ENCODE measurements around the gene SIGLEC7.

SIGLEC7 gene

DNA sequence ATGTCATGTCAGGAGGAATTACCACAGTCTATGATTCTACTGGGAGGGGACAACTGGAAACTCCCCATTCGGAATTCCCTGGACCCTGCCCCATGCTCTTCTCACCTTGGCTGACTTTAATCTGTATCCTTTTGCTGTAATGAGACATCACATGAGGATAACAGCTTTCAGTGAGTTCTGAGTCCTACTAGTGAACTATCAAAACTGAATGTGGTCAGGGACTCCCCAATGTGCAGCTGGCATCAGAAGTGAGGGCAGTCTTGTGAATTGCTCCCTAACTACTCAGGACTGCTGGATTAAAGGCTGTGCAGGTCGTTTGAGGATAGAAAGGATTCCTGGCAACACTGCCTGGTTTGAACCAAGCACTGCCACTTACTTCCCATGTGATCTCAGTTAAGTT is 15.2 kb downstream of the SIGLEC7 start:
- no peak overlapping the region for H3K27ac ChIP-seq (ENCODE audit: insufficient read depth in 1 of 2, low read depth in 1 of 2, low read length in 2 of 2, poor library complexity in 1 of 2, severe bottlenecking in 2 of 2)
- ChIA-PET POLR2A (no interaction called here), CTCF (interaction anchor here (0.7 to 10.2 kb wide), 12 partner anchors 11 to 499 kb away, joined by 3 to 212 read pairs (median 5); no protein-coding TSS in a partner anchor)
- no peaks in the 10 kb centered on the region for H3K36me3 ChIP-seq (ENCODE audit: control insufficient read depth in 4 of 4, insufficient read depth in 4 of 4, low read length in 3 of 4)
- no peak overlapping the region for H3K4me3 ChIP-seq (ENCODE audit: control insufficient read depth in 1 of 7, extremely low read depth in 1 of 7, insufficient read depth in 4 of 7, low read depth in 2 of 7, low read length in 6 of 7)
- peaks cover 0 to 7% (median 5%) of the 10 kb centered on the region in 4 experiments for H3K4me1 ChIP-seq (ENCODE audit: control extremely low read depth in 1 of 4, control insufficient read depth in 4 of 4, insufficient read depth in 4 of 4, low read length in 3 of 4)
- 100% methylated on average over 1 of the region's 2 CpGs for WGBS (ENCODE audit: insufficient coverage)
- peaks cover 0 to 3% (median 0%) of the 10 kb centered on the region in 5 experiments for H3K27me3 ChIP-seq (replicated peaks in 2 of 5; ENCODE audit: control insufficient read depth in 4 of 5, insufficient read depth in 5 of 5, low read length in 4 of 5)
- no peaks in the 10 kb centered on the region for H3K9me3 ChIP-seq (ENCODE audit: control extremely low read depth in 1 of 5, control insufficient read depth in 4 of 5, insufficient read depth in 2 of 5, low read depth in 1 of 5, low read length in 4 of 5)
- no peak for DNase-seq

DNA sequence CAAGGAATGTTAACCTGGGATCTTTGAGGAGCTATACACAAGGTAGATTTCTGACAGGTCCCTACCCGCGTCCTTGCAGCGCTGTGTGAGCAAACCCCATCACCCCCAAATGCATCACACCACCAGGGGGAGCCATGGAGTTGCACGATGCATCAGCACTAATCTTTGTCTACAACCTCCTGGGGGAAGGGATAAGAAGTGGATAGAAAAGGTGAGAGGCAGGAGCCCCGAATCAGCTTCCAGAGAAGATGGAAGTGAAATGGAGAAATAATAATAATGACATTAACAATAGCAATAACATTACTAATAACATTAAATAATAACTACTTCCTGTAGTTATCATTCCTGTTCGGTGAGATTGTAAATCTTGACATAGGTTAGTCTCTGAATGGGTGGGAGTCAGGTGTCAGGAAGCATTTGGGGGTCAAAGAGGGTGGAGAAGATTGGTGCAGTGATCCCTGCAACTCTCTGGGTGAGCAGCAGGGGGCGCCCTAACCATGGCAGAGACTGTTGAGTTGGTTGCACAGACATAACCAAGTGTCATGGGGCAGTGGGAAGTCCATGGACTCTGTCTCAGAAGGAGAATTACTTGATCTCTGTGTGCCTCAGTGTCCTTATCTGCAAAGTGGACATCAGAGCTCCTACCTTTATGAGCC is 16.5 kb downstream of the SIGLEC7 start:
- Histone ChIP-seq H3K9me3 (ENCODE audit: control extremely low read depth in 1 of 5, control insufficient read depth in 4 of 5, insufficient read depth in 2 of 5, low read depth in 1 of 5, low read length in 4 of 5) (no peaks in the 10 kb centered on the region), H3K27ac (ENCODE audit: insufficient read depth in 1 of 2, low read depth in 1 of 2, low read length in 2 of 2, poor library complexity in 1 of 2, severe bottlenecking in 2 of 2) (no peak overlapping the region), H3K4me3 (ENCODE audit: control insufficient read depth in 1 of 7, extremely low read depth in 1 of 7, insufficient read depth in 4 of 7, low read depth in 2 of 7, low read length in 6 of 7) (no peak overlapping the region), H3K4me1 (ENCODE audit: control extremely low read depth in 1 of 4, control insufficient read depth in 4 of 4, insufficient read depth in 4 of 4, low read length in 3 of 4) (peaks cover 0 to 14% (median 6%) of the 10 kb centered on the region in 4 experiments), H3K27me3 (replicated peaks in 2 of 5; ENCODE audit: control insufficient read depth in 4 of 5, insufficient read depth in 5 of 5, low read length in 4 of 5) (peaks cover 0 to 3% (median 0%) of the 10 kb centered on the region in 5 experiments), H3K36me3 (ENCODE audit: control insufficient read depth in 4 of 4, insufficient read depth in 4 of 4, low read length in 3 of 4) (no peaks in the 10 kb centered on the region)
- DNase-seq = peak; percentile 78 to 89 (median 83)
- POLR2A ChIA-PET = no interaction called here
- CTCF ChIA-PET = interaction anchor here (0.6 to 10.2 kb wide), 27 partner anchors 9 to 482 kb away, joined by 3 to 212 read pairs (median 4); partner anchors contain the start of gene SIGLECL1
- 7% methylated on average over 2 of the region's 7 CpGs for WGBS (ENCODE audit: insufficient coverage)

DNA sequence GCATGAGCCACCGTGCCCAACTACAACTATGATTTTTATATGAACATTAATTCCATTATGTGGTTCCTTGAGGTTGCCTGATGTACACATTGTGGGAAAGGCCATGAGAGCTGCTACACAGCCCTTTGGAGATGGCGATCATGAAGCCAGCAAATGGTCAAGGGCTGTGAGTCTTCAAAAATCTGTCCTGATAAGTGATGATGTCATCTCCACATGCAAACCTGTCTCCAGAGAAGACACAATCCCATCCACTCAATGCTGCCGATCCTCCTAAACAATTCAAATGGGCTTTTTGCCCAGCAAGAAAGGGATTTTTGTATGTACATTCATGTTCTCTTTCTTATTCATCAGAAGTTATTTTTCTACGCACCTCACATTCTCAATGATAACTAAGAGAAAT is 17.6 kb downstream of the SIGLEC7 start:
- POLR2A ChIA-PET = no interaction called here
- H3K4me3 ChIP-seq (ENCODE audit: control insufficient read depth in 1 of 7, extremely low read depth in 1 of 7, insufficient read depth in 4 of 7, low read depth in 2 of 7, low read length in 6 of 7) = no peak overlapping the region
- peaks cover 0 to 14% (median 6%) of the 10 kb centered on the region in 4 experiments for H3K4me1 ChIP-seq (ENCODE audit: control extremely low read depth in 1 of 4, control insufficient read depth in 4 of 4, insufficient read depth in 4 of 4, low read length in 3 of 4)
- H3K27ac ChIP-seq (ENCODE audit: insufficient read depth in 1 of 2, low read depth in 1 of 2, low read length in 2 of 2, poor library complexity in 1 of 2, severe bottlenecking in 2 of 2) = no peak overlapping the region
- no peaks in the 10 kb centered on the region for H3K36me3 ChIP-seq (ENCODE audit: control insufficient read depth in 4 of 4, insufficient read depth in 4 of 4, low read length in 3 of 4)
- CTCF ChIA-PET = interaction anchor here (1.1 to 10.2 kb wide), 11 partner anchors 10 to 165 kb away, joined by 3 to 212 read pairs (median 5); partner anchors contain the start of gene SIGLECL1
- WGBS (ENCODE audit: insufficient coverage) = 90% methylated on average over 2 of the region's 4 CpGs
- no peak for DNase-seq
- no peaks in the 10 kb centered on the region for H3K9me3 ChIP-seq (ENCODE audit: control extremely low read depth in 1 of 5, control insufficient read depth in 4 of 5, insufficient read depth in 2 of 5, low read depth in 1 of 5, low read length in 4 of 5)
- peaks cover 0 to 3% (median 0%) of the 10 kb centered on the region in 5 experiments for H3K27me3 ChIP-seq (replicated peaks in 2 of 5; ENCODE audit: control insufficient read depth in 4 of 5, insufficient read depth in 5 of 5, low read length in 4 of 5)

DNA sequence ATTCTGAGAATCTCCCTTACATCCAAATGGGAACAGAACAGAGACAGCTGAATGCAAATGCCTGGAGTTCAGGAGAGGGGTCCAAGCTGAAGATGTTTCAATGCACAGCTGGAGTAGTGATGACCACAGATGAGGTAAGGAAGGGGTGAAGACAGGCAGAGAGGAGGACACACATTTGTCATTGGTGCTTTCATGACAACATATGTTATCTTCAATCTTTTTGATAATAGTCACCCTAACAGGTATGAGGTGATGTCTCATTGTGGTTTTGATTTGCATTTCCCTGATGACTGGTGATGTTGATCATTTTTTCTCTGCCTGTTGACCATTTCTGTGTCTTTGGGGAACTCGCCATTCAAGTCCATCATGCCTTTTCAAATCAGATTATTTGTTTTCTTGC is 19.2 kb downstream of the SIGLEC7 start:
- Histone ChIP-seq H3K9me3 (ENCODE audit: control extremely low read depth in 1 of 5, control insufficient read depth in 4 of 5, insufficient read depth in 2 of 5, low read depth in 1 of 5, low read length in 4 of 5) (no peaks in the 10 kb centered on the region), H3K27me3 (replicated peaks in 2 of 5; ENCODE audit: control insufficient read depth in 4 of 5, insufficient read depth in 5 of 5, low read length in 4 of 5) (peaks cover 0 to 3% (median 0%) of the 10 kb centered on the region in 5 experiments), H3K4me3 (ENCODE audit: control insufficient read depth in 1 of 7, extremely low read depth in 1 of 7, insufficient read depth in 4 of 7, low read depth in 2 of 7, low read length in 6 of 7) (no peak overlapping the region), H3K4me1 (ENCODE audit: control extremely low read depth in 1 of 4, control insufficient read depth in 4 of 4, insufficient read depth in 4 of 4, low read length in 3 of 4) (peaks cover 0 to 15% (median 6%) of the 10 kb centered on the region in 4 experiments), H3K27ac (ENCODE audit: insufficient read depth in 1 of 2, low read depth in 1 of 2, low read length in 2 of 2, poor library complexity in 1 of 2, severe bottlenecking in 2 of 2) (no peak overlapping the region), H3K36me3 (ENCODE audit: control insufficient read depth in 4 of 4, insufficient read depth in 4 of 4, low read length in 3 of 4) (no peaks in the 10 kb centered on the region)
- ChIA-PET CTCF (interaction anchor here (1.6 to 10.2 kb wide), 3 partner anchors 12 to 101 kb away, joined by 4 to 212 read pairs (median 8); no protein-coding TSS in a partner anchor), POLR2A (no interaction called here)
- WGBS (ENCODE audit: insufficient coverage) = no CpG with 5 or more reads among the region's 1 CpG
- no peak for DNase-seq

DNA sequence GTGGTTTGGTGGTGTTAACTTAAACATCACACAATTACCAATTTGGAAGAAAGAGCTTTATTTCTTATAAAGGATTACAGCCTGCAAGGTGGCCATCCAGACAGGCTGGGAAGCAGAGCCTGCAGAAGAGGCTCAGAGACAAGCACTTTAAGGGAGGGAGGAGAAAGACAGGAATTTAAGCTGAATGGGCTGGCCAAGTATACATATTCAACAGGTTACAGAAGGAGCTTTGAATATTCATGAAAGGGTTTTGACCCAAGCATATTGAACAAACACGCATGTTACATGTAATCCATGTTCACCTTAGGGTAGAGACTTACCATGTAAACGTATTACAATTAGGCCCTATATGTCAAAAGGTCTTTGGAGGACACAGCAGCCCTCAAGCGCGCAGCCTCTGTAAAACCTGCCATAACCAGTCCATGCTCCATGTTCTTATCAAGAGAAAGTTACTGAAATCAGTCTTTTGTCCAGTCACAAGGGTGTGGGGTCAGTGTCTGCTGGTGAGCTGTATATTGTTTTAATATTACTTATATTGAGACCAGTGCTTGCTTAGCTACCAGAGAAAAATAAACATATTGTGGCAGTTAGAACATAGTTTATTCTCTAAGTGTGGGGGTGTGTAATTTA is 19.9 kb downstream of the SIGLEC7 start:
- no peaks in the 10 kb centered on the region for H3K36me3 ChIP-seq (ENCODE audit: control insufficient read depth in 4 of 4, insufficient read depth in 4 of 4, low read length in 3 of 4)
- CTCF ChIA-PET = interaction anchor here (1.6 to 10.2 kb wide), 3 partner anchors 13 to 100 kb away, joined by 4 to 212 read pairs (median 8); no protein-coding TSS in a partner anchor
- no peak overlapping the region for H3K27ac ChIP-seq (ENCODE audit: insufficient read depth in 1 of 2, low read depth in 1 of 2, low read length in 2 of 2, poor library complexity in 1 of 2, severe bottlenecking in 2 of 2)
- H3K9me3 ChIP-seq (ENCODE audit: control extremely low read depth in 1 of 5, control insufficient read depth in 4 of 5, insufficient read depth in 2 of 5, low read depth in 1 of 5, low read length in 4 of 5) = no peaks in the 10 kb centered on the region
- no peak for DNase-seq
- H3K4me3 ChIP-seq (ENCODE audit: control insufficient read depth in 1 of 7, extremely low read depth in 1 of 7, insufficient read depth in 4 of 7, low read depth in 2 of 7, low read length in 6 of 7) = no peak overlapping the region
- POLR2A ChIA-PET = no interaction called here
- H3K4me1 ChIP-seq (ENCODE audit: control extremely low read depth in 1 of 4, control insufficient read depth in 4 of 4, insufficient read depth in 4 of 4, low read length in 3 of 4) = peaks cover 2 to 22% (median 10%) of the 10 kb centered on the region in 4 experiments
- peaks cover 0 to 3% (median 0%) of the 10 kb centered on the region in 5 experiments for H3K27me3 ChIP-seq (replicated peaks in 2 of 5; ENCODE audit: control insufficient read depth in 4 of 5, insufficient read depth in 5 of 5, low read length in 4 of 5)
- WGBS (ENCODE audit: insufficient coverage) = 85% methylated on average over 2 of the region's 4 CpGs

DNA sequence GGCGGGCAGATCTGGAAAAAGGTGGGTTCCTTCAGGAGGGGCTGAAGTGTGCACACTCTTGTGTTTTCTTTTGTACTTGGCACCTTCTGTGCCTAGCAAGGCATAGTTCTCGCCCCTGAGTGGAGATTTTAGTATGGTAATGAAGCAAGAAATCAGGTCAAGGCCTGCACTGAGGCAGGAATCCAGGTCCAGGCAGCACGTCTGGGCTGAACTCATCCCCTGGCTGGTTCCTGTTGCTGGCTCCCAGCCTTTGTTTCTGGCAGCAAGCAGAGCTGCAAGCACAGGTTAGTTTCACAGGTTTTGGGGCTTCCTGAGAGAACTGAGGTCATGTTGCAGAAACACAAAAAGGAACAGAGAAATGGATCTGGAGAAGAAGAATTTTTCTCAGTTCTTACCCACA is 21.2 kb downstream of the SIGLEC7 start:
- WGBS (ENCODE audit: insufficient coverage) = 83% methylated on average over 2 of the region's 3 CpGs
- CTCF ChIA-PET = interaction anchor here (1.9 to 10.2 kb wide), 2 partner anchors 14 to 99 kb away, joined by 8 to 212 read pairs; no protein-coding TSS in a partner anchor

DNA sequence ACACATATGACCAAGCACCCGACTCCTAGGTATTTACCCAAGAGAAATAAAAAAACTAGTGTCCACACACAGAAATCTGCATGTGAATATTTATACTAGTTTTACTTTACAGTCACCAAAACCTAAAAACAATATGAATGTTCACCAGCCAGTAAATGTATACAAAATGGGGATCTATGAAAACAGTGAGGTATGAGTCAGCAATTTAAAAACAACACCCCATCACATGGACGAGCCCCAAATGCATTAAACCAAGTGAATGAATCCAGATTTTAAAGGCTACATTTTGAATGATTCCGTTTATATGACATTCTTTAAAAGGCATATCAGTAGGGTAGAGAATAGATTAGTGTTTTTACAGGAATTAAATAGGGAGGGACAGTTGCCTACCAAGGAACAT is 22.1 kb downstream of the SIGLEC7 start:
- Histone ChIP-seq H3K9me3 (ENCODE audit: control extremely low read depth in 1 of 5, control insufficient read depth in 4 of 5, insufficient read depth in 2 of 5, low read depth in 1 of 5, low read length in 4 of 5) (no peaks in the 10 kb centered on the region), H3K27ac (ENCODE audit: insufficient read depth in 1 of 2, low read depth in 1 of 2, low read length in 2 of 2, poor library complexity in 1 of 2, severe bottlenecking in 2 of 2) (no peak overlapping the region), H3K36me3 (ENCODE audit: control insufficient read depth in 4 of 4, insufficient read depth in 4 of 4, low read length in 3 of 4) (no peaks in the 10 kb centered on the region), H3K4me3 (ENCODE audit: control insufficient read depth in 1 of 7, extremely low read depth in 1 of 7, insufficient read depth in 4 of 7, low read depth in 2 of 7, low read length in 6 of 7) (no peak overlapping the region), H3K27me3 (replicated peaks in 2 of 5; ENCODE audit: control insufficient read depth in 4 of 5, insufficient read depth in 5 of 5, low read length in 4 of 5) (no peaks in the 10 kb centered on the region), H3K4me1 (ENCODE audit: control extremely low read depth in 1 of 4, control insufficient read depth in 4 of 4, insufficient read depth in 4 of 4, low read length in 3 of 4) (peaks cover 2 to 36% (median 20%) of the 10 kb centered on the region in 4 experiments)
- CTCF ChIA-PET = interaction anchor here (2.2 kb wide), 1 partner anchor 95 kb away, joined by 8 read pairs; no protein-coding TSS in a partner anchor
- 100% methylated on average over 1 of the region's 3 CpGs for WGBS (ENCODE audit: insufficient coverage)
- POLR2A ChIA-PET = no interaction called here
- no peak for DNase-seq

More for the DNA sequence above, 21.2 kb downstream of the SIGLEC7 start:
- Histone ChIP-seq H3K4me1 (ENCODE audit: control extremely low read depth in 1 of 4, control insufficient read depth in 4 of 4, insufficient read depth in 4 of 4, low read length in 3 of 4) (peaks cover 2 to 35% (median 22%) of the 10 kb centered on the region in 4 experiments), H3K4me3 (ENCODE audit: control insufficient read depth in 1 of 7, extremely low read depth in 1 of 7, insufficient read depth in 4 of 7, low read depth in 2 of 7, low read length in 6 of 7) (no peak overlapping the region), H3K9me3 (ENCODE audit: control extremely low read depth in 1 of 5, control insufficient read depth in 4 of 5, insufficient read depth in 2 of 5, low read depth in 1 of 5, low read length in 4 of 5) (no peaks in the 10 kb centered on the region), H3K27me3 (replicated peaks in 2 of 5; ENCODE audit: control insufficient read depth in 4 of 5, insufficient read depth in 5 of 5, low read length in 4 of 5) (no peaks in the 10 kb centered on the region), H3K27ac (ENCODE audit: insufficient read depth in 1 of 2, low read depth in 1 of 2, low read length in 2 of 2, poor library complexity in 1 of 2, severe bottlenecking in 2 of 2) (no peak overlapping the region), H3K36me3 (ENCODE audit: control insufficient read depth in 4 of 4, insufficient read depth in 4 of 4, low read length in 3 of 4) (no peaks in the 10 kb centered on the region)
- DNase-seq = no peak
- POLR2A ChIA-PET = no interaction called here
